K562 (cell line): Measurements from ENCODE around the gene PET100. TPM values are rescaled to one million over a fixed set of nuclear protein-coding genes. Genes with fewer than 3 reads are reported as not detected.

Experiments used
- ATAC-seq: fragments of 200-7000 bp; cut with Tn5 transposase; 3 replicates; pipeline ENCODE4 v1.9.1; 2020; ENCODE audit warnings: moderate library complexity
- BruUV-seq: library from RNA; stranded (reverse); fragments of 400-500 nt; replicated peaks from 2 replicates; lab custom pipeline; 2021; lab: Mats Ljungman, UMichigan
- CTCF ChIA-PET: fragments of 300-600 bp; formaldehyde crosslinking; extraction: SDS; loops from one replicate; lab custom pipeline; 2021; ENCODE audit warnings: low intra/inter-chr PET ratio; lab: Yijun Ruan, JAX
- POLR2A ChIA-PET: fragments of 300-600, 350-650 bp; sonication (Branson Sonifier 250); formaldehyde crosslinking; extraction: SDS; loops from one replicate; lab custom pipeline; 2021; ENCODE audit warnings: antibody characterized with exemption, inconsistent platforms; lab: Yijun Ruan, JAX
- DNase-seq, 4 experiments: peaks; one replicate each; pipeline versions ENCODE4 v3.0.0 to v3.0.0-alpha.2; 2011 to 2018; ENCODE audit warnings: low spot score in 3 of 4, mixed read lengths in 3 of 4; ENCODE audit errors: extremely low read depth in 1 of 4
- FAIRE-seq: peaks from 2 replicates; lab custom pipeline; 2011; peaks lifted over from hg19 to GRCh38; lab: Jason Lieb, UNC
- H2AFZ ChIP-seq: 2 replicates; pipeline ENCODE4 v1.6.0; 2011; ENCODE audit warnings: low read depth, low read length, control low read depth, inconsistent platforms
- H3K27ac ChIP-seq: fragments of 200-600 bp; 3 replicates; pipeline ENCODE4 v1.8.0; 2011; ENCODE audit warnings: low read depth, mild to moderate bottlenecking, control low read depth, inconsistent platforms, low read length, moderate library complexity, mixed read lengths; ENCODE audit errors: extremely low read depth
- H3K27me3 ChIP-seq, 2 experiments: fragments of 300-600 bp in 1 of 2; 2 replicates in 1 of 2; 3 replicates in 1 of 2; pipeline versions ENCODE4 v1.6.0 to v1.8.0; 2011; ENCODE audit warnings: inconsistent platforms in 2 of 2, low read length in 2 of 2, mild to moderate bottlenecking in 1 of 2, mixed read lengths in 1 of 2, moderate library complexity in 1 of 2; ENCODE audit not compliant: control insufficient read depth in 2 of 2, insufficient read depth in 2 of 2
- H3K36me3 ChIP-seq: fragments of 300-600 bp; 3 replicates; pipeline ENCODE4 v1.8.0; 2011; ENCODE audit warnings: mild to moderate bottlenecking, low read length, inconsistent platforms; ENCODE audit not compliant: control insufficient read depth, insufficient read depth
- H3K4me1 ChIP-seq, 2 experiments: fragments of 200-600 bp in 1 of 2; replicated peaks in 1 of 2; 2 replicates in 1 of 2; 3 replicates in 1 of 2; pipeline versions ENCODE4 v1.5.1 to v1.8.0; 2011; ENCODE audit warnings: inconsistent platforms in 2 of 2, low read length in 2 of 2, mild to moderate bottlenecking in 1 of 2, mixed read lengths in 1 of 2, moderate library complexity in 1 of 2; ENCODE audit not compliant: control insufficient read depth in 2 of 2, insufficient read depth in 2 of 2
- H3K4me2 ChIP-seq: 2 replicates; pipeline ENCODE4 v1.6.1; 2011; ENCODE audit warnings: low read length, control low read depth, inconsistent platforms, mixed read lengths; ENCODE audit not compliant: insufficient read depth
- H3K4me3 ChIP-seq: fragments of 200-600 bp; sonication (generic), shearing (Covaris generic); 2 replicates; pipeline ENCODE4 v1.5.1; 2016; ENCODE audit warnings: control low read depth, inconsistent platforms
- H3K79me2 ChIP-seq: fragments of 200-600 bp; 3 replicates; pipeline ENCODE4 v1.8.0; 2011; ENCODE audit warnings: low read length, inconsistent platforms; ENCODE audit not compliant: control insufficient read depth, insufficient read depth
- H3K9ac ChIP-seq, 2 experiments: 2 replicates each; pipeline versions ENCODE4 v1.6.0 to v1.6.1; 2011; ENCODE audit warnings: low read depth in 2 of 2, low read length in 2 of 2, control low read depth in 1 of 2, inconsistent platforms in 1 of 2, mild to moderate bottlenecking in 1 of 2, mixed read lengths in 1 of 2; ENCODE audit not compliant: insufficient read depth in 1 of 2
- H3K9me1 ChIP-seq: one replicate; pipeline ENCODE4 v1.6.0; 2011; ENCODE audit warnings: inconsistent platforms, mild to moderate bottlenecking, low read length, moderate library complexity; ENCODE audit not compliant: control insufficient read depth, insufficient read depth
- H3K9me3 ChIP-seq: replicated peaks from 2 replicates; pipeline ENCODE4 v1.5.1; 2011; ENCODE audit warnings: low read depth, low read length, inconsistent platforms; ENCODE audit not compliant: control insufficient read depth, insufficient read depth
- H4K20me1 ChIP-seq: replicated peaks from 2 replicates; pipeline ENCODE4 v1.6.1; 2011; ENCODE audit warnings: low read length, inconsistent platforms, mixed read lengths; ENCODE audit not compliant: control insufficient read depth, insufficient read depth
- COPS2 ChIP-seq: fragments of 450-650 bp; conservative IDR thresholded peaks from 2 replicates; pipeline ENCODE4 v1.6.1; 2016; ENCODE audit warnings: mild to moderate bottlenecking, moderate library complexity
- CREM ChIP-seq: IDR thresholded peaks from 2 replicates; pipeline ENCODE4 v1.6.1; 2014; ENCODE audit warnings: antibody characterized with exemption, low read depth
- GTF2A2 ChIP-seq: IDR thresholded peaks from 2 replicates; pipeline ENCODE4 v1.6.1; 2016; ENCODE audit warnings: mild to moderate bottlenecking, missing genetic modification characterization, missing compliant biosample characterization
- HDAC6 ChIP-seq: IDR thresholded peaks from 2 replicates; pipeline ENCODE4 v1.6.1; 2012; ENCODE audit warnings: low read depth, mild to moderate bottlenecking, control low read depth, inconsistent platforms, low read length, moderate library complexity
- LCOR ChIP-seq: sonication (generic); formaldehyde crosslinking; IDR thresholded peaks from 2 replicates; pipeline ENCODE4 v1.8.0; 2022; ENCODE audit warnings: mild to moderate bottlenecking, missing genetic modification reagents
- LEF1 ChIP-seq: fragments of 450-650 bp; IDR thresholded peaks from 2 replicates; pipeline ENCODE4 v1.6.1; 2016; ENCODE audit warnings: mild to moderate bottlenecking
- PML ChIP-seq: IDR thresholded peaks from 2 replicates; pipeline ENCODE4 v1.6.1; 2012; ENCODE audit warnings: low read length, inconsistent platforms
- ZNF134 ChIP-seq: fragments of 250-450 bp; sonication (Bioruptor Pico); conservative IDR thresholded peaks from 2 replicates; pipeline ENCODE4 v1.4.0; 2020
- ZNF197 ChIP-seq: fragments of 200-800 bp; sonication (Bioruptor generic); IDR thresholded peaks from 2 replicates; pipeline ENCODE4 v1.6.1; 2016; ENCODE audit warnings: low read depth, missing genetic modification characterization, missing compliant biosample characterization
- ZNF589 ChIP-seq: fragments of 200-800 bp; sonication (Bioruptor generic); IDR thresholded peaks from 2 replicates; pipeline ENCODE4 v1.6.1; 2016; ENCODE audit warnings: low read depth, missing genetic modification characterization, missing compliant biosample characterization
- WGBS: fragments of 100-300 bp; shearing (Covaris generic); methylation state at CpG from one replicate; pipeline ENCODE4 v1.1.6; 2016; ENCODE audit warnings: low coverage, mixed read lengths; ENCODE audit not compliant: insufficient coverage; ENCODE audit errors: missing lambda C conversion rate; 5-methylcytosine and 5-hydroxymethylcytosine counted together
- in situ Hi-C: fragments of 300-500 bp; cut with MboI; formaldehyde crosslinking; loops from 4 replicates; pipeline ENCODE4 v1.15.0; 2018; ENCODE audit warnings: inconsistent platforms, mixed read lengths
- intact Hi-C: fragments of 100-400 bp; cut with micrococcal nuclease; formaldehyde crosslinking; loops from 2 replicates; pipeline ENCODE4 v1.14.2; 2022
- polyA plus RNA-seq, 8 experiments: library from polyadenylated mRNA; depleted of rRNA in 4 of 8; stranded (reverse) in 5 of 8; unstranded in 3 of 8; fragments of >200 nt; fragmentation: Nextera tagmentation in 2 of 8; fragmentation: Illumina TruSeq in 1 of 8; extraction: Ambion mirVana in 2 of 8; extraction: Trizol in 1 of 8; gene quantifications; 2 replicates each; pipeline versions ENCODE4 v1.2.1 to v1.2.3, GENCODE V29; 2011 to 2014; ENCODE audit warnings: inconsistent platforms in 1 of 8, missing spikeins in 1 of 8
- total RNA-seq, 7 experiments: library from RNA; depleted of rRNA in 6 of 7; stranded (reverse); fragments of >200 nt in 6 of 7; fragmentation: Illumina TruSeq in 2 of 7; extraction: Trizol in 2 of 7; gene quantifications; 2 replicates each; pipeline versions ENCODE4 v1.2.1 to v1.2.3, GENCODE V29; 2011 to 2021; ENCODE audit warnings: low replicate concordance in 1 of 7

Gene PET100
- total and polyA plus RNA-seq, 9 of the 15 experiments (the other 6 are each of a cell fraction or from before 2014, with no cell fraction given), result 62.3 to 351 (median 98.3) TPM

- no peak for TF ChIP-seq ZNF589 (CRISPR knock-in tag)
- no peak for TF ChIP-seq PML
- no peak for TF ChIP-seq ZNF197 (CRISPR knock-in tag)
- TF ChIP-seq ZNF134 (CRISPR knock-in tag), result no peak
- TF ChIP-seq LEF1, result no peak
- no peak for TF ChIP-seq COPS2
- TF ChIP-seq GTF2A2 (tag), result no peak
- TF ChIP-seq HDAC6, result no peak
- no peak for TF ChIP-seq CREM
- TF ChIP-seq LCOR (CRISPR knock-in tag), result no peak
- H3K79me2 ChIP-seq, result no peaks in the 10 kb centered on the region
- H3K9me3 ChIP-seq, result peaks cover 2% of the 10 kb centered on the region; the same call in 1 of the 2 replicates
- H3K27me3 ChIP-seq, result peaks cover 21 to 43% of the 10 kb centered on the region in 2 experiments; a peak in 4 of 5 replicates
- intact Hi-C loops (no loop called here), in situ Hi-C loops (no loop called here)
- H3K4me1 ChIP-seq, result peaks cover 0 to 10% of the 10 kb centered on the region in 2 experiments; a peak in 2 of 5 replicates
- no TSS peak for BruUV-seq
- no peak within 1 kb of the TSS for H3K27ac ChIP-seq
- 4% methylated on average over 9 of the region's 9 CpGs for WGBS
- H3K4me2 ChIP-seq, result no peak within 1 kb of the TSS
- H3K9me1 ChIP-seq, result no peaks in the 10 kb centered on the region
- no peak within 1 kb of the TSS; a peak in 1 of 4 replicates for H3K9ac ChIP-seq
- H3K4me3 ChIP-seq, result no peak within 1 kb of the TSS
- no peak for DNase-seq
- H3K36me3 ChIP-seq, result no peaks in the 10 kb centered on the region
- ATAC-seq, result no peak
- no peak within 1 kb of the TSS for H2AFZ ChIP-seq
- no peak for FAIRE-seq
- no peaks in the 10 kb centered on the region for H4K20me1 ChIP-seq
- CTCF ChIA-PET, result no interaction called here
- POLR2A ChIA-PET, result interaction anchor here (0.8 to 1.3 kb wide), 3 partner anchors 14 to 146 kb away, joined by 3 read pairs; partner anchors contain the start of gene MCOLN1
These were observed 39.2 kb downstream of the PET100 start, which contains the start of gene RETN for GRCh38 chr19:7668842-7669241. Gene RETN, plus strand, starts transcription at chr19:7669049. Its CDS starts 278 bp downstream, at chr19:7669327.
